ENCODE measurements around the gene CATSPERE.
"Not testable (repeated sequence)": the region's sequence is repeated elsewhere in the genome, so short reads cannot be mapped to it uniquely, and the experiment has no call there.

Gene CATSPERE

GRCh38 chr1:244454412-244454811 lies 6.7 kb upstream of the CATSPERE start:
- Mint-ChIP-seq H3K36me3 (ENCODE audit: insufficient read depth) (peaks cover 25% of the 10 kb centered on the region), H3K27ac (no peak overlapping the region), H3K4me3 (no peak overlapping the region), H3K27me3 (no peaks in the 10 kb centered on the region), H3K9me3 (no peaks in the 10 kb centered on the region), H3K4me1 (ENCODE audit: low read depth in 2 of 2) (peaks cover 19 to 20% of the 10 kb centered on the region in 2 donors)
- DNase-seq (no peak), ATAC-seq (replicated peaks) (no peak)

GRCh38 chr1:244456586-244456985 lies 4.5 kb upstream of the CATSPERE start:
- Mint-ChIP-seq H3K4me1 (ENCODE audit: low read depth in 2 of 2) (peaks cover 12 to 16% of the 10 kb centered on the region in 2 donors), H3K36me3 (ENCODE audit: insufficient read depth) (peaks cover 5% of the 10 kb centered on the region), H3K27me3 (no peaks in the 10 kb centered on the region), H3K27ac (no peak overlapping the region), H3K9me3 (no peaks in the 10 kb centered on the region), H3K4me3 (no peak overlapping the region)
- no peak for ATAC-seq (replicated peaks)
- no peak for DNase-seq

GRCh38 chr1:244458781-244459180 lies 2.3 kb upstream of the CATSPERE start:
- no peak overlapping the region for H3K4me3 Mint-ChIP-seq
- DNase-seq (no peak), ATAC-seq (replicated peaks) (no peak)
- peaks cover 2% of the 10 kb centered on the region for H3K36me3 Mint-ChIP-seq (ENCODE audit: insufficient read depth)
- H3K27me3 Mint-ChIP-seq: no peaks in the 10 kb centered on the region
- no peak overlapping the region for H3K27ac Mint-ChIP-seq
- H3K4me1 Mint-ChIP-seq (ENCODE audit: low read depth in 2 of 2): peaks cover 8 to 12% of the 10 kb centered on the region in 2 donors
- no peaks in the 10 kb centered on the region for H3K9me3 Mint-ChIP-seq

- Mint-ChIP-seq H3K36me3 (ENCODE audit: insufficient read depth) (no peaks in the 10 kb centered on the region), H3K9me3 (no peaks in the 10 kb centered on the region), H3K27me3 (no peaks in the 10 kb centered on the region), H3K4me1 (ENCODE audit: low read depth in 2 of 2) (peaks cover 8 to 12% of the 10 kb centered on the region in 2 donors), H3K4me3 (peak overlapping the region in 1 of 2 donors; percentile 38), H3K27ac (no peak overlapping the region)
- DNase-seq: no peak
- no peak for ATAC-seq (replicated peaks)
These were observed 876 bp upstream of the CATSPERE start for GRCh38 chr1:244460197-244460596.

- no peaks in the 10 kb centered on the region for H3K9me3 Mint-ChIP-seq
- H3K27ac Mint-ChIP-seq: no peak overlapping the region
- no peaks in the 10 kb centered on the region for H3K4me1 Mint-ChIP-seq (ENCODE audit: low read depth in 2 of 2)
- no peak for ATAC-seq (replicated peaks)
- DNase-seq: no peak
- no peak overlapping the region for H3K4me3 Mint-ChIP-seq
- no peaks in the 10 kb centered on the region for H3K27me3 Mint-ChIP-seq
- no peaks in the 10 kb centered on the region for H3K36me3 Mint-ChIP-seq (ENCODE audit: insufficient read depth)
These were observed 5.7 kb downstream of the CATSPERE start for GRCh38 chr1:244466724-244467123.

- no peak overlapping the region for H3K27ac Mint-ChIP-seq
- H3K9me3 Mint-ChIP-seq: no peaks in the 10 kb centered on the region
- H3K4me3 Mint-ChIP-seq: no peak overlapping the region
- DNase-seq (no peak), ATAC-seq (replicated peaks) (no peak)
- H3K36me3 Mint-ChIP-seq (ENCODE audit: insufficient read depth): no peaks in the 10 kb centered on the region
- no peaks in the 10 kb centered on the region for H3K4me1 Mint-ChIP-seq (ENCODE audit: low read depth in 2 of 2)
- H3K27me3 Mint-ChIP-seq: no peaks in the 10 kb centered on the region
These were observed 12.1 kb downstream of the CATSPERE start for GRCh38 chr1:244473059-244473605.

- H3K27ac Mint-ChIP-seq; H3K9me3 Mint-ChIP-seq; ATAC-seq (replicated peaks); H3K27me3 Mint-ChIP-seq; H3K4me1 Mint-ChIP-seq (ENCODE audit: low read depth in 2 of 2); H3K4me3 Mint-ChIP-seq; DNase-seq; H3K36me3 Mint-ChIP-seq (ENCODE audit: insufficient read depth): not testable (repeated sequence)
These were observed 23.9 kb downstream of the CATSPERE start for GRCh38 chr1:244484971-244485370.

- H3K4me1 Mint-ChIP-seq (ENCODE audit: low read depth in 2 of 2): no peaks in the 10 kb centered on the region
- H3K27me3 Mint-ChIP-seq: peaks cover 6 to 10% of the 10 kb centered on the region in 2 donors
- ATAC-seq (replicated peaks) (no peak), DNase-seq (no peak)
- no peak overlapping the region for H3K27ac Mint-ChIP-seq
- H3K9me3 Mint-ChIP-seq: no peaks in the 10 kb centered on the region
- H3K36me3 Mint-ChIP-seq (ENCODE audit: insufficient read depth): no peaks in the 10 kb centered on the region
- H3K4me3 Mint-ChIP-seq: no peak overlapping the region
These were observed 33.6 kb downstream of the CATSPERE start for GRCh38 chr1:244494653-244495052.

- DNase-seq (no peak), ATAC-seq (replicated peaks) (no peak)
- H3K9me3 Mint-ChIP-seq: no peaks in the 10 kb centered on the region
- H3K4me3 Mint-ChIP-seq: no peak overlapping the region
- no peaks in the 10 kb centered on the region for H3K36me3 Mint-ChIP-seq (ENCODE audit: insufficient read depth)
- no peak overlapping the region for H3K27ac Mint-ChIP-seq
- no peaks in the 10 kb centered on the region for H3K4me1 Mint-ChIP-seq (ENCODE audit: low read depth in 2 of 2)
- peaks cover 0 to 5% of the 10 kb centered on the region in 2 donors for H3K27me3 Mint-ChIP-seq
These were observed 35.1 kb downstream of the CATSPERE start for GRCh38 chr1:244496186-244496585.

- Mint-ChIP-seq H3K27me3 (no peaks in the 10 kb centered on the region), H3K4me3 (no peak overlapping the region)
- no peak for ATAC-seq (replicated peaks)
These were observed 36.7 kb downstream of the CATSPERE start for GRCh38 chr1:244497805-244498204.

GRCh38 chr1:244499484-244499883 lies 38.4 kb downstream of the CATSPERE start:
- H3K4me1 Mint-ChIP-seq (ENCODE audit: low read depth in 2 of 2); ATAC-seq (replicated peaks); H3K9me3 Mint-ChIP-seq; H3K27ac Mint-ChIP-seq; H3K36me3 Mint-ChIP-seq (ENCODE audit: insufficient read depth); DNase-seq; H3K4me3 Mint-ChIP-seq; H3K27me3 Mint-ChIP-seq: not testable (repeated sequence)

More at GRCh38 chr1:244497805-244498204, 36.7 kb downstream of the CATSPERE start:
- Mint-ChIP-seq H3K4me1 (ENCODE audit: low read depth in 2 of 2) (no peaks in the 10 kb centered on the region), H3K36me3 (ENCODE audit: insufficient read depth) (no peaks in the 10 kb centered on the region), H3K9me3 (no peaks in the 10 kb centered on the region), H3K27ac (no peak overlapping the region)
- no peak for DNase-seq

GRCh38 chr1:244500515-244500914 lies 39.4 kb downstream of the CATSPERE start:
- H3K27me3 Mint-ChIP-seq; H3K36me3 Mint-ChIP-seq (ENCODE audit: insufficient read depth); H3K27ac Mint-ChIP-seq; H3K4me3 Mint-ChIP-seq; ATAC-seq (replicated peaks); DNase-seq; H3K9me3 Mint-ChIP-seq; H3K4me1 Mint-ChIP-seq (ENCODE audit: low read depth in 2 of 2): not testable (repeated sequence)

- Mint-ChIP-seq H3K36me3 (ENCODE audit: insufficient read depth) (no peaks in the 10 kb centered on the region), H3K27me3 (no peaks in the 10 kb centered on the region), H3K4me3 (no peak overlapping the region), H3K9me3 (peaks cover 2 to 10% of the 10 kb centered on the region in 2 donors), H3K27ac (no peak overlapping the region), H3K4me1 (ENCODE audit: low read depth in 2 of 2) (no peaks in the 10 kb centered on the region)
- DNase-seq: no peak
- ATAC-seq (replicated peaks): no peak
These were observed 41.6 kb downstream of the CATSPERE start for GRCh38 chr1:244502630-244503029.

- H3K27me3 Mint-ChIP-seq: no peaks in the 10 kb centered on the region
- ATAC-seq (replicated peaks): no peak
- no peaks in the 10 kb centered on the region for H3K36me3 Mint-ChIP-seq (ENCODE audit: insufficient read depth)
- H3K4me3 Mint-ChIP-seq: no peak overlapping the region
- peaks cover 4 to 20% of the 10 kb centered on the region in 2 donors for H3K9me3 Mint-ChIP-seq
- no peak overlapping the region for H3K27ac Mint-ChIP-seq
- DNase-seq: no peak
- H3K4me1 Mint-ChIP-seq (ENCODE audit: low read depth in 2 of 2): no peaks in the 10 kb centered on the region
These were observed 52.4 kb downstream of the CATSPERE start for GRCh38 chr1:244513493-244513892.

GRCh38 chr1:244515680-244516079 lies 54.6 kb downstream of the CATSPERE start:
- Mint-ChIP-seq H3K27me3 (no peaks in the 10 kb centered on the region), H3K9me3 (peaks cover 2 to 13% of the 10 kb centered on the region in 2 donors), H3K4me3 (no peak overlapping the region), H3K4me1 (ENCODE audit: low read depth in 2 of 2) (no peaks in the 10 kb centered on the region), H3K36me3 (ENCODE audit: insufficient read depth) (no peaks in the 10 kb centered on the region), H3K27ac (no peak overlapping the region)
- ATAC-seq (replicated peaks) (no peak), DNase-seq (no peak)
